Tibial nerve (tissue), 4 donors: ENCODE results near the gene FNDC5. TPM values are rescaled to one million over a fixed set of nuclear protein-coding genes. Genes with fewer than 3 reads are reported as not detected.

Source experiments
- DNase-seq, 2 donors: peaks; one replicate each; pipeline ENCODE4 v3.0.0-alpha.2; 2019; ENCODE audit warnings: low spot score in 2 of 2
- H3K27ac ChIP-seq, 4 donors: fragments of 200-600 bp; sonication (generic) in 3 of 4; one replicate each; pipeline ENCODE4 v1.5.1; 2017 to 2019; ENCODE audit warnings: mild to moderate bottlenecking in 1 of 4
- H3K27me3 ChIP-seq, 2 donors: fragments of 200-600 bp; sonication (generic) in 1 of 2; one replicate each; pipeline versions ENCODE4 v1.5.1 to v1.6.0; 2017 to 2019
- H3K36me3 ChIP-seq, 3 donors: fragments of 200-600 bp; sonication (generic); one replicate each; pipeline ENCODE4 v1.5.1; 2018 to 2019
- H3K4me1 ChIP-seq, 4 donors: fragments of 200-600 bp; sonication (generic) in 3 of 4; one replicate each; pipeline ENCODE4 v1.5.1; 2017 to 2019
- H3K4me3 ChIP-seq, 4 donors: fragments of 200-600 bp; sonication (generic) in 3 of 4; one replicate each; pipeline ENCODE4 v1.5.1; 2017 to 2019; ENCODE audit warnings: mild to moderate bottlenecking in 1 of 4, moderate library complexity in 1 of 4
- H3K9me3 ChIP-seq, 4 donors: fragments of 200-600 bp; sonication (generic) in 3 of 4; one replicate each; pipeline ENCODE4 v1.5.1; 2017 to 2019
- CTCF ChIP-seq, 5 experiments: fragments of 200-600 bp in 3 of 5; fragments of 450-650 bp in 2 of 5; sonication (generic) in 3 of 5; IDR thresholded peaks; one replicate each; pipeline ENCODE4 v1.5.1; 2016 to 2019; ENCODE audit warnings: antibody characterized with exemption in 5 of 5, mild to moderate bottlenecking in 3 of 5, moderate library complexity in 2 of 5
- EP300 ChIP-seq, 2 donors: sonication (generic); formaldehyde crosslinking; IDR thresholded peaks; one replicate each; pipeline ENCODE4 v1.6.1; 2017; ENCODE audit warnings: antibody characterized with exemption in 2 of 2, mild to moderate bottlenecking in 1 of 2
- POLR2A ChIP-seq, 2 donors: fragments of 450-650 bp; IDR thresholded peaks; one replicate each; pipeline ENCODE4 v1.6.1; 2017; ENCODE audit warnings: antibody characterized with exemption in 2 of 2, mild to moderate bottlenecking in 2 of 2, moderate library complexity in 2 of 2
- WGBS, 2 donors: methylation state at CpG; one replicate each; pipeline ENCODE4 v1.1.5; 2018; 5-methylcytosine and 5-hydroxymethylcytosine counted together
- total RNA-seq, 4 donors: library from RNA; depleted of rRNA; stranded (reverse); fragments of >200 nt; gene quantifications; one replicate each; pipeline ENCODE4 v1.1.0, GENCODE V29; 2016

FNDC5 gene
- total RNA-seq, 4 donors from 2014 or later, result 0.21 TPM; not detected in 3

- H3K4me1 ChIP-seq, result peaks cover 0 to 7% (median 0%) of the 10 kb centered on the region in 4 donors
- no peak overlapping the region for H3K27ac ChIP-seq
- DNase-seq, result no peak
- no peaks in the 10 kb centered on the region for H3K27me3 ChIP-seq
- peaks cover 0 to 95% (median 9%) of the 10 kb centered on the region in 3 donors for H3K36me3 ChIP-seq
- 90 to 96% methylated on average over 2 of the region's 2 CpGs for WGBS, 2 donors
- no peak overlapping the region for H3K4me3 ChIP-seq
- TF ChIP-seq POLR2A (IDR thresholded peaks at IDR 0.05), result no peak
- no peak for TF ChIP-seq CTCF (IDR thresholded peaks at IDR 0.05)
- no peak for TF ChIP-seq EP300 (IDR thresholded peaks at IDR 0.05)
- H3K9me3 ChIP-seq, result no peaks in the 10 kb centered on the region
These were observed 12.6 kb downstream of the FNDC5 start for GRCh38 chr1:32858136-32858535.

DNA sequence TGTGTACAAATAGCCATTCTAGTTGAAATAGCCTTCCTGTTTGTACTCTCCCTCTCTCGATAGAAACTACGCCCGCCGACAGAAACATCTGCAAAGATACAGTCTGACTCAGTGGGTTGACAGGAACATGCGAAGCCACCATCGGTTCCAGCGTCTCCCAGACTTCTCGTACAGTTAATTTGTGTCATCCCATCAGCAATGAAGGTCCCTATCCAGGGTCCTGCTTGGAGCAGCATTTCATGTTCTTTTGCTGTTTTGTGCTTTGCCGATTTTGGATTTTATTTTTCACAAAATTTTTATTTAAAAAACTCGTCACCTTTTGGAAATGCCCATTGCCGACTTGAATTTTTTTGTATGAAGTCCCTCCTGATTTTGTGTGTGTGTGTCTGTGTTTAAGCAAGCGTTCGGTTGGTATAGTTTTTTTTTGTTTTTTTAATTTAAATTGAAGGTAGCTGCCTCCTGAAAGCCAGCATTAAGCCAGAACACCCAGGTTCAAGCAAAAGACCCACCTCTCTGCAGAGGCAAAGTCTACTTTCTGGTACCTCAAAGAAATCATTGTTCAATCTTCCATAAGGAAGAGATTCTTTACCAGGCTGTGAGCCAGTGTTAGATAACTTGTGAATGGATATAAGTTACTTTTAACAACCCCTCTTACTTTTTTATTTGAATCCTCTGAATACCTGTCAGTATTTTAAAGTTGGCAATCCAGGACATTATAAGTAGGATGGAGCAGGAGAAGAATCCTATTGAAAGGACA lies 14.7 kb downstream of the FNDC5 start:
- Histone ChIP-seq H3K36me3 (peaks cover 0 to 90% (median 10%) of the 10 kb centered on the region in 3 donors), H3K9me3 (no peaks in the 10 kb centered on the region), H3K4me1 (no peaks in the 10 kb centered on the region), H3K4me3 (no peak overlapping the region), H3K27ac (no peak overlapping the region), H3K27me3 (no peaks in the 10 kb centered on the region)
- WGBS, 2 donors, result 88 to 92% methylated on average over 13 of the region's 13 CpGs
- no peak for DNase-seq
- no peak for TF ChIP-seq POLR2A (IDR thresholded peaks at IDR 0.05)
- no peak for TF ChIP-seq EP300 (IDR thresholded peaks at IDR 0.05)
- TF ChIP-seq CTCF (IDR thresholded peaks at IDR 0.05), result no peak

- Histone ChIP-seq H3K4me3 (no peak overlapping the region), H3K4me1 (no peaks in the 10 kb centered on the region), H3K27me3 (no peaks in the 10 kb centered on the region), H3K9me3 (peaks cover 0 to 5% (median 0%) of the 10 kb centered on the region in 4 donors), H3K27ac (no peak overlapping the region), H3K36me3 (peaks cover 0 to 74% (median 5%) of the 10 kb centered on the region in 3 donors)
- TF ChIP-seq CTCF (IDR thresholded peaks at IDR 0.05), result no peak
- TF ChIP-seq POLR2A (IDR thresholded peaks at IDR 0.05), result no peak
- no peak for TF ChIP-seq EP300 (IDR thresholded peaks at IDR 0.05)
- DNase-seq, result no peak
- 38 to 40% methylated on average over 2 of the region's 2 CpGs for WGBS, 2 donors
These were observed 22.2 kb downstream of the FNDC5 start for GRCh38 chr1:32848354-32849063.

DNA sequence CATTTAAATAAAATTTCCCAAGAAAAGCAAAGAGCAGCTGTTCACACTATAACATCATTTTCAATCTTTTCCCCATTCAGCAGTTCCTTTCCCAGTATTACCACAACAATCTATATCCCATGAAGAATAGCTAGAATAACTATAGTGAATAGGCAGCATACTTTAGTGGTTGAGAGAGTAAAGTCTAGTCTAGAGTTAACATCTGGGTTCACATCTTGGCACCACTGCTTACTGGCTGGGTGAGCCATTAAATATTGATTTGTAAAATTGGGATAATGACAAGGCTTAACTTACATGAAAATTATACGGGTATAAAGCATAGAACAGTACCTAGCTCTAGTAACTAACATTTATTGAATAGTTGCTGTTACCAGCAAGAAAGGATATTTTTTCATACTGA lies 38.8 kb downstream of the FNDC5 start:
- Histone ChIP-seq H3K9me3 (no peaks in the 10 kb centered on the region), H3K36me3 (peaks cover 0 to 95% (median 0%) of the 10 kb centered on the region in 3 donors), H3K27ac (no peak overlapping the region), H3K4me3 (no peak overlapping the region), H3K27me3 (no peaks in the 10 kb centered on the region), H3K4me1 (no peaks in the 10 kb centered on the region)
- TF ChIP-seq CTCF (IDR thresholded peaks at IDR 0.05), result no peak
- TF ChIP-seq EP300 (IDR thresholded peaks at IDR 0.05), result no peak
- TF ChIP-seq POLR2A (IDR thresholded peaks at IDR 0.05), result no peak
- DNase-seq, result no peak
- 89 to 90% methylated on average over 1 of the region's 1 CpG for WGBS, 2 donors
